HCEC 1CT (cell line): Measurements from ENCODE around the gene CPNE8.

Experiments used
- DNase-seq: peaks from one replicate; pipeline ENCODE4 v3.0.0-alpha.2; 2017

Gene CPNE8

DNA sequence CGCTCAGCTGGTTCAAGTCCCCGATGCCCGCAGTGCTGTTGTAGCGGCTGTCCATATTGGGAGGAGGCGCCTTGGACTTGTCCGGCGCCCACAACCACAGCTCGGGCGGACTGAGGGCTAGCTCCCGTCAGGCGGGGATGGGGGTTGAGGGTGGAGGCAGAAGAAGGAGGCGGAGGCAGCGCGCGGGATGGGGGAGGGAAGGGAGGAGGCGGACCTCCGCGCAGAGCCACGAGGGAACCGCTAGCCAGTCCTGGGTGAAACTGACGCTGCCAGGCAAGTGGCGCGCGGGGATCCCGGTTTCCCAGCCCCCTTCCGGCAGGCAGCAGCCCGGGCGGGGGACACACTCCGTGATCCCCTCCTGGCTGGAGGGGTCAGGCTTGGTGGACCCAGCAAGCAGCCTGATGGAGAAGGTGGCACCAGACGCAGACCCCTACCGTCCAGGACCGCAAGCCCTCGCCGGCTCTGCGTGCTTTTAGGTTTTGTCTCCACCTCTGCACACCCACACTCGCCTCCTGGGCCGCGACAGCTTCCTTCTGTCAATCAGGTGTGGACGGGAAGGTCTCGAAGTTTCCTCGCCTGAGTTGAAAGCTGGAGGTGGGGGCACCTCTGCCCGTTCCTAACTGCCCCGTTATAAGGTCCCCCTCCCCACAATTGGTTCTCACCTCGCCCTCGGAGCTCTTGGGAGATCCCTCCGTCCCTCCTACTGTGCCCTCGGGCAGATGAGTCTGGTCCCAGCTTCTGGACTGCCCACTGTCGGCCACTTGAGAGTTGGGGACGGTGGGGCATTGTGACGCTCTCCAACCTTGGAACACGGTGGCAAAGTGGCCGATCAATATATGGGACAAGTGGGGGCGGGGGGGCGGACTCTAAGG is at the start of gene CPNE8:
CPNE8 (minus strand) TSS at position 112 of the 872 bp plus-strand sequence; CDS start at position 55, 57 bp downstream.
- DNase-seq: peak; percentile 79

DNA sequence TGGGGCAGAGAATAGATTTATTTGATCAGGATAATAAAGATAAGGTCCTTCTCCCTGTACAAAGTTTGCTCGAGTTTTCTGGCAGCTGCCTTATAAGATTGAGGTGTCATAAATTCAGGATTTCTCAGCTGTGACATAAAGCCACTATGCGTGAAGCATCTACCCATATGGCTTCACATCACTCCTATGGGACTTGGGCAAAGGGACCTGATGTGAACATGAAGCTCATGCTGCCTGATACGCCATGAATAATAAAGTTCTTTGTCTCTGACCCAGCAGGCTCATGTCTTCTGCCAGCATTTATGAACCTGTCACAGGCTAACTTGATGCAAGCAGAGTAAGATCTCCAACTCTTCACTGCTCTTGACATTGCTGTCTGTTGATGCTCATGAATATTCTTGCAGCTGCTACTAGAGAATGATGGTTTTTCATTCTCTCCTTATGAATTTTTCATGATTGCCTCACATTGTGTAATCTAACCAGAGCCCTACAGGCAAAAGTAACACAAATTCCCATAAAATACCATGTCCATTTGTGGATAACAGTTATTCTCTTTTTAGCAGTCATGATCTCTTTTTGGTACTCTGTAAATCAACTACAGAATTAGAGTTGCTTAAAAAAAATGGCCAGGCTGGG is 49.0 kb upstream of the CPNE8 start:
- no peak for DNase-seq

DNA sequence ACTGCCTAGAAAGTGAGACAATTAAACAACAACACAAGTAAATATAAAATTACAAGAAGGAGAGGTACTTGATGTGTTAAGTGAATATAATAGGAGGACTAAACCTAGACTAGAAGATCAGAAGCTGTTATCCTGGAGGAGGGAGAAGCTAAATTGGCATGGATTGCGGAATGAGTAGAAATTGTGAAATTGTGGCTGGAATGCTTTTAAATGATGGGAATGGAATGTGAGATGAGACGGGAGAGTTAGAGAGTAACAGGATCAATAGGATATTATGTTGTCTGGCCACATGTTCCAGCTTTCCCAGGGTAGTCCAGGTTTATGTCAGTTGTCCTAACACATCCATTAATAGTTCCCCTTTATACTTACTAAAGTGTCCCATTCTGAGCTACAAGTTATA is 44.0 kb upstream of the CPNE8 start:
- DNase-seq: no peak

DNA sequence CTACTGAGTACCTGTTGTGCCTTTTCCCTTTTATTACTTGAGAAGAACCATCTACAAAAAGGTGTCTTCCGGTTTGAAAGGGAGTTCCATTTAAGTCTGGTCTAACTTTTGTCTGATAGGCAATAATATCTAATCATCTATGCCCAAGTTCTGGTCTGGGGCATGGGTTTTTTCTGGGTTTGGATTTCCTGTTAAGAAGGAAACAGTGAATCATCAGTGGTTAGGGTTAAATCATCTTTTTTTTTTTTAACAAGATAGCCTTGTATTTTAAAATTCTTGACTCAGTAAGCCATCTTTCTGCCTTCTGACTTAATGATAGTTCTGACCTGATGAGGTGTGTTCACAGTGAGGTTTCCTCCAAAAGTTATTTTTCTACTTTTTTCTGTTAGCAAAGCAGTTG is 29.3 kb upstream of the CPNE8 start:
- DNase-seq: no peak

DNA sequence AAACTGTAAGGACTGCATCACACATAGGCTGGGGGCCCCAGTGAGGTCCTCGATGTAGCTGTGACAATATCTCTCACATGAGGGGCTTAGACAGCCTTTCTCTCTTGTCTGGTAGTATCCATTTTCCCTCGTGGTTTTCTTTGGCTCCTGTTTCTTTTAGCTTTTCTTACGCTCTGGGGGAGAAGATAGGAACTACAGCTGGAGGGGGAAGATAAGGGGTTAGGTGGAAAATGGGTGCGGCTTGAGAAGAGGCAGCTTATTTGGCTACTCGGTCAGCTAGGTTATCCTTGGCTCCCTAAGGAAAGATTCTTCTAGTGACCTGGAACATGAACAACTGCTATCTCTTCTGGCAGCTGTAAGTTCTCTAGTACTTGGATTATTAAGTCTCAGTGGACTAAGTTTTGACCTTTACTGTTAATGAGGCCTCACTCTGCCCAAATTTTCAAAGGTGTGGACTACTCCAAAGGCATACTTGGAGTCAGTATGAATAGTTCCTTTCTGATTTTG is 28.7 kb upstream of the CPNE8 start:
- DNase-seq: no peak

DNA sequence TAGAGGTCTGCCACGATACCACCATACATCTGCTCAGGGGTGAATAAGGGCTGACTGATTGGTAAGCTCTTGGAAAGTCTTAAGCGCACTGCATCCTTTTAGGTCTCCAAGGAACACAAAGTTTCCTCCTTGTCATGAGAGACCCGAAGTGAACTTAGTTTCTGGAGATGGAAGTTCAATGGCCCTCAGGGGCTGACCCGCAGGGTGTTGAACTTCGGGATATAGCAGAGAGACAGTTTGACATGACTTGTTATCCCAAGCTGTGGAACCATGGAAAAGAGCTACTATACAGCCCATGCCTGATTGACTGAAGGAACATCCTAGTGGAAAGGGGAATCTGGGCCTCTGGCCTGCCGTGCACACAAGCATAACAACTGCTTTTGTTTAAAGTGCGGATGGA is 26.9 kb upstream of the CPNE8 start:
- DNase-seq: no peak

DNA sequence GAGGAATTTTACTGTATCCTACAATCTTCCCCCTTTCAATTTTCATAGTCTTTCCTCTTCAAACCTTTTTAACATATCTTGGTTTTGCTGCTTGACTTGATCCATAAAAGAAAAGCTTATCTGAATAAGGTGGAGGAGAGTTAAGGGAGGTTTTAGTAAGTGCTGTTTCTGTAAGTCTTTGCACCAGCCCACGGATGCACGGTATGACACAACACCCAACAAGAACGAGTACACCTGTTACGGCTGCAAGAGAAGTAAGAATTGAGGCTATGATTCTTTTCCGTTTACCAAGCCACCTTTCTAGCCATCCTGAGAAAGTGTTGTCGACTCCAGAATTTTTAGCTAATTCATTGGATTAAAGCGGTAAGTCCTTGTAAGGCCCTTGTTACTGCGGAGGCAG is 26.1 kb upstream of the CPNE8 start:
- DNase-seq: no peak

DNA sequence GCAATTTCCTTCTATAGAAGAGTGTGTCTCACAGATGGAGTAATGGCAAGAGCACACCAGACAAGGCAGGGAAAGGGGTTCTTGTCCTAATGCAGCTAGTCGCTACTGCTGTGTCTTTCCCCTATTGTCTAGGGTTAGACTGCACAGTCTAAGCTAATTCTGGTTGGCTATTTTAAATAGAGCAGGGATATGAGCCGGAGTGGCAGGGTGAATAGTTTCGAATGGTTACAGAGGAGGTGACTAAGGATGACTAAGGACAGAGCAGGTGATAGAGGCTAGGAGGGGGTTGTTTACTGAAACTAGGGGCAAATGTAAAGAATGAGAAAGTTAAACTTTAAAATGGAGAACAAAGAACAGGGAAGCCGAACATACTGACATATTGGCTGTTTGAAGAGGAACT is 25.6 kb upstream of the CPNE8 start:
- no peak for DNase-seq

DNA sequence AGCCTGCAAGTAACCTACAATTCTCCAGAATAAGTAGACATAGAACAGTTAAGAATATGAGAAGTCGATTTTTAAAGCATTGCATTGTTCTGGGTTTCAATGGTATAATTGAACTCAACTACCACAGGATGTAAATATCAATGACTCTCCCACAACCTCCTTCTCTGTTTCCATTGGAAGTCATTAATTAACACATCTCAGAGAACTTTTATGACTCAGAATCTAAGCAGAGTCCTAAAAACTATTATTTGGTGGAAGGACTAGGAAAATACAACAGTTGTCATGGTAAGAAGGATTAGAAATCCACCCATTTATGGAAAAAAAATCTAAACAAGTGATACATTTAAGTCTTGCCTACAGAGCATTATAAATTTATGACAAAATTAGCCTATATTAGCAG is 21.1 kb upstream of the CPNE8 start:
- no peak for DNase-seq

DNA sequence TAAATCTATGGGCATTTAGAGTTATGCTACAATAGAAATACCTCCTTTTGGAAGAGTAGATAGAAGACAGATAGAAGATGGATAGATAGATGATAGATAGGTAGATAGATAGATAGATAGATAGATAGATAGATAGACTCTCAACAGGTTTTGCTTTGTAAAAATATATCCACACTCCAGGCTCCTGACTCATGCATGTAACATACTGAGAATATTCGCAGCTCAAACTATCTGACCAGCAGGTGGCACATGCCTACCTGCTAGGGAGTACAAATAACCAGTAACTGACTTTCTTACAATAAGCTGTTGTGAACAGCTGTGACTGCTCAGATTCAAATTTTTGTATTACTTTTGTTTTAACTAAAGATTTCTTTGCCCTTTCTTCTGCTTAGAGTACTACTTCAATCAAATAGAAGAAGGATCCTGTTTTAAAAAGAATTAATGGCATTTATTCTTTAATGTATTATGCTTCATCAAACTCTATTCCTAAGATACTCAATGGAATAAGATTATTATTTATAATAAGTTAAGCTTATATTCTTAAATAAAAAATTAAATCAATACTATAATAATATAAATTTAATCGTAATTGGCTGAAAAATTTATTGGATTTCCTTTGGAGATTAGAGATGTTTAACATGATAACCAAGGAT is 15.8 kb upstream of the CPNE8 start:
- DNase-seq: peak; percentile 69

DNA sequence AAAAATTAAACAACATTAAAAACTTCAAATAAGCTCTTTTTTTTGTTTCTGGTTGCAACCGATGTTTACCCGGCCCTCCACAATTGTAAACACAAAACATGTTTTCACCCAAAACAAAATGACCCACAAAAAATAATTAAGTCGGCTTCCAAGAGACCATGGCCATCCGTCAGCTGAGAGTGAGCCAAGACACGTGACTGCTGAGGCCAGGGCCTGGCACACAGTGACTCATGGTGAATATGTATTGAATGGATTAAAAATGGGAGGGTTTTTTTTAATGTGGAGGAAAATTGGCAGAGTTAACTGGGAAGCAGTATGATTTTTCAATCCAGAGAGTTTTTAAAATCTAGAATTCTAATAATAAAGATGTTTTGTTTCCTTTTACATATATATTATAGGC is 13.8 kb upstream of the CPNE8 start:
- DNase-seq: peak; percentile 31

DNA sequence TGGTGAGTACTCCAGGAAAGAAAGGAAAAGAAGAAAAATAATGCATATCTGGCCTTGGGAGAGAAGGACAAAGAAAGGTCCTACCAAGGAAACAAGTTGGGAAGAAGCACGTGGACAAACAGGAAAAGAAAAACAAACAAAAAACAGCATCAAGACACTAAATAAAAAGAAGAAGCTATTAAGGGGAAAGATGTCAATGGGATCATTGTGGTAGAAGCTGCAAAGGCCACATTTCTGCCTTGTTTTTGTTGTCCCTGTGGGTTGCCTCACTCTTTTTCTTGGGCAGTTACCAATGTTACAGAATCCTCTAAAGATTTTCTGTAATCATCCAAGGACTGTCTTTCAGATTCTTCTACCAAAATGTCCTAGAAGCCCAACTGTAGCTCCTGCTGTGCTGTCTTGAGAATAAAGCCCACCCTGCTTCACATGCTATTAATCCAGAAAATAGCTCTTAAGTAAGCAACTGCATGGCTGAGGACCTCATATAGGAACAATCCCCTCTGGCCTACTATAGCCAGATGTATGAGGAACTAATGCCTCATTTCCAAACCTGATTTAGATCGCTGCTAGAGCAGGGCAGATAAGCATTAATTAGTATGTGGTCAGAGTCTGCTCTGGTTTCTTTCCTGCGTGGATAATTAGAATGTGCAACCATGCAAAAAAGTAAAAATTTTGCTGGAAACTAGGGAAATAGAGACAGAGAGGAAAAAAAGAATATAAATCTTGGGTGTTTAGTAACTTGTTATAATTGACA is 10.2 kb upstream of the CPNE8 start:
- no peak for DNase-seq

DNA sequence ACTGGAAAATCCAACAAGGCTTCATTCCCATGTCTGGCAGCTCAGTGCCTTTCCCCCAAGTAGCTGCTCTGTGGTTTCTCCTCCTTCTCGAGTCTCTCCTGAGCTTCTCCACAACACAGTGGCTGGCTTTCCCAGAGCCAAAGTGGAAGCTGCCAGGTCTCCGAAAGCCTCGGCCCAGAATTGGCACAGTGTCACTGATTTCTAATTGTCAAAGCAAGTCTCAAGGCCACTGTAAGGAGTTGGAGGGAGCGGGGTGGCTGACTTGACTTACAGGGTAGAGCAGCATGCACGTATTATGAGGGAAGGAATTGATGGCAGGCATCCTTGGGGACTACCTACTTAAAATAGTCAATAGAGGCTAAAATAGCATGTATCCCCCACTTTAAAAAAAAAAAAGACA is 6.7 kb upstream of the CPNE8 start:
- no peak for DNase-seq

DNA sequence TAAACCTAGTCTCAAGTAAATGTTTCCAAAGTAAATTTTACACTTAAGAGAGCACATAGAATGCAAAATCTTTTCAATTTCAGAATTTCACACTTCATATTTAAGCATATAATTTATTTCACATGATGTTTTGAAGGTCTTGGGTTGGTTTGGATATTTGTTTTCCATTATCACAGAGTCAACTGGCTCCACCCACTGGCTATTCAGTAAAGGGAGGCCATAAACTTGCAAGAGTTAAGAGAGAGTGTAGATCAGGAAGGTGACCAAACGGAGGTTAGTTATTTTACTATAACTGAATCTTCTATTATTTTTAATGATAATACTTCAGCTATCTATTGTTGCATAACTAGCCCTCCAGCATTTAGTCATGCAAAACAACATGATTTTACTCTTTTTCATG is 6.2 kb upstream of the CPNE8 start:
- peak; percentile 6 for DNase-seq

DNA sequence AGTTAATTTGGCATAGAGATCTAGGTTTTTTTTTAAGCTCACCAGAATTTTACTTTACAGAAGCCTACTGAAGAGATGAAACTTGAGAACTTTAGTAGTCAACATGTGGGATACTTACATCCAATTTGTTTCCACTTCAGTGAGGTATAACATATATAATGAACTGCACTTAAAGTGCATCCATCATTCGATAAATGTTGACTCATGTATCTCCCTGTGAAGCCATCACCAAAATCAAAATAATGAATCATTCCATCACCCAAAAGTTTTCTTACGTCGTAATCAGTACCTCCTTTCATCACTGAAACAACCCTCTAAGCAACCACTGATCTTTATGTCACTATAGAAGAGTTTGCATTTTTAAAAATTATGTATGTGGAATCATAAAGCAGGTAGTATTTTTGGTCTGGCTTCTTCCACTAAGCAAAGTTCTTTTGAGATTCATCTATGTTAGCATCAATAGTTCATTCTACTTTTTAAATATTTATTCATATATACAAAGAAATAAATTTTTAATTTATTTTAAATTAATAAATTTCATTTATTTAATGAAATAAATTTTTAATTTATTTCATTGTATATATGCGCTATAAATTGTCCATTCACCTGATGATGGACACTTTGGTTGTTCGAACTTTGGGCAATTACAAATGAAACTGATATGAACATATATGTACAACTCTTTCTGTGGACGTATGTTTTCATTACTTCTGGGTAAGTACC is 2.0 kb upstream of the CPNE8 start:
- DNase-seq: no peak

DNA sequence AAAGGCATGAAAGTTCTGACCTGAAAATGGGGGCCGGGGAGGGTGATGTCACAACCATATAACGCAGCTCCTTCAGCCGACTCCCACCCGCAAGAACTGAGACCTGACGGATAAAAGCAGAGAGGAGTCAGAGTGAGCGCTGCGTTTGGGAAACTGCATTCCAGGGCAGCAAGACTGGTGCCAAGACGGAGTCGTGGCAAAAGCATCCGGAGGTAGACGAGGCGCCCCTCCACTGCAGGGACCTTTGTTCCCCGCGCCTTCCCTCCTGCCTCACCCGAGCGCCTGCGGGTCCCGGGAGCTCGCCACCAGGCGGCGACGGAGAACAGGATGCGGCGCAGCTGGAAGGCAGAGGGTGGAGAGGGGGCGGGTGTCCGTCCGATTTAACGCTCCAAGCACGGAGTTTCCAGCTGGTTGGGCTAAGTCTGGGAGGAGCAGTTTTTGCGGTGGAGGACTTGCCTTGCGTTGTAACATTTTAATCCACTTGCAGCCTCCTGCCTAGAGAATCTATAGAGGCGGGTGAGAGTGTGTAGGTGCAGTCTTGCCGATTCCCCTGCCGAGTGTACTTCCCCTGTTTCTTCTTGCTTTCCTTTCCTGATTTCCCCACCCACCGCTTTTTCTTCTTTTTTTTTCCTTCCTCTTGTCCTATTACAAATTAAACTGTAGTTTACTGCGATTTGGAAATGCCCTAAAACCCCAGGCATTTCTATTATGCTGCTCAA is 1.2 kb upstream of the CPNE8 start:
- peak; percentile 84 for DNase-seq

DNA sequence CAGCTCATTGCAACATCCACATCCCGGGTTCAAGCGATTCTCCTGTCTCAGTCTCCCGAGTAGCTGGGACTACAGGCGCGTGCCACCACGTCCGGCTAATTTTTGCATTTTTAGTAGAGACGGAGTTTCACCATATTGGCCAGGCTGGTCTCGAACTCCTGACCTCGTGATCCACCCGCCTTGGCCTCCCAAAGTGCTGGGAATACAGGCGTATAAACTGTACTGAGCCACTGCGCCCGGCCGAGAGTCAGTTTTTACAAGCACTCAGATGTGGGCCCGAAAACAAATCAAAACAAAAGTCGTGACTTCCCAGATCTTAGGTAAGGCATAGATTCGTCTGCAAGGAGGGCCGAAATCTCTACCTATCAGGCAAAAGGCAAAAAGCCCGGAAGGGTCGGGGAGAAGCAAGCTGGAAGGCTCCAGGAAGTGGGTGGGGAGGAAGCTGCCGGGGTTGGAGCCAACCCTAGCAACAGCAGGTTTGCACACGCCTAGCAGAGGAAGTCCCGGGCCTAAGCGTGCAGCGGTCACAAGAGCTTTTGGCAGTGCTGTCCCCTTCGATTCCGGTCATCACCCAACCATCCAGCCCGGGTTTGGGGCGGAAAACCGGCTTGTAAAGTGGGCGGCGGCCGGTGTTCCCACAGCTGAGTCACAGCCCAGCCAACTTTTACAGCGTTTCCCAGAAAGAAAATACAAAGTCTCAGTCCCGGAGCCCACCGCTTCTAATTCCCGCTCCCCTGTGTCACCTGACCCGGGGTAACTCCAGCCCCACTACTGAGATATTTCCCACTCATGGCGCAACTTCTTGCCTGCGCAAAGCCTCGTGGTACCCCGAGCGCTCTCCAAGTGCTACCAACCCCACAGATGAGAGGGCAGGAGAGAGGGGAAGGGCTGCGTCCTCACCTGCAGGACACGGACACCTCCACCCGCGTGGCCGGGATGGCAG is 583 bp downstream of the CPNE8 start:
- peak; percentile 89 for DNase-seq

DNA sequence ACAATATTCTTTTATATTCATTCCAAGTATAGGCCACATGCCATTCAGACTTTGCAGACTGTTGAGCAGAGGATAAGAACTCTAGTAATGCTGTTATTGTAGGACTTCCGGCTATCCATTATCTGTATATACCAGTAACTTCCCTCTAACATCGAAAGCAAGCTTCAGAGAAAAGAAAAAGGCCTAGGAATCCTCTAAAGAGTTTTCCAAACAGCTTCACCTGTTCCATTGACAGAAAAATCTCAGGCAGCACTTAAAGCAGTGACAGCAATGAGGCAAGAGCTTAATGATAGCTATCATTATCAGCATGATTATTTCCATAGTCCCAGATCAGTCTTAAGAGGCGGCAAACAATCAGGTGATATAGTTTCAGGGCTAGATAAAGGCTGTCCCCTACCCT is 1.8 kb downstream of the CPNE8 start:
- DNase-seq: no peak

DNA sequence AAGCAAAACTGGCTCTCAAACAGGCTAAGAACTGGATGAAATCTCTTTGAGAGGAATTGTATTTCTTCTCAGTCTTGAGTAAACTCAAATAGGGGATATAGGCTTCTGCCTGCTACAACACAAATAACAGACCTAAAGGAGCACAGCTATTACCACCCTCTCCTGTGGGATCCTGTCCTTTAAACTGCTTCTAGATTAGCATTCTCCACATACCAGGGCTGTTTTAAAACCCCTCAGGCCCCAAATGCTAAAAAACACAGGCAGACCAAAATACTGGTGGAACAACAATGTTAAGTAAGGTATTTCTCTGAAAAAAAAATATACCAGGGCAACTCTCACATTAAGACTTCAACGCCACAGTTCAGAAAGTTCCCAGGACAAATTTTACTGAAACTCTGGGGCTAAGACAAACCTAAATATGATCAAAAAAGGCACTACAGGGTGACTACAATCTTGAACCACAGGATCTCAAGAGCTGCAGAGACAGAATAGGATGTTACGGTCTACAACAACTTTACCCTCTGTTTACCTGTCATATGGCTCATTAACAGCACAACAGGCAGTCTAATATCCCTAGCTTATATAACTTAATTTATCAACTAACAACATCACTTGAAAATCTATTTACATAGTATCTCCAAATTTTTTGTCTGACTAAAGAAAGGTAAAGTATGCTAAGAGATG is 7.2 kb downstream of the CPNE8 start:
- no peak for DNase-seq

DNA sequence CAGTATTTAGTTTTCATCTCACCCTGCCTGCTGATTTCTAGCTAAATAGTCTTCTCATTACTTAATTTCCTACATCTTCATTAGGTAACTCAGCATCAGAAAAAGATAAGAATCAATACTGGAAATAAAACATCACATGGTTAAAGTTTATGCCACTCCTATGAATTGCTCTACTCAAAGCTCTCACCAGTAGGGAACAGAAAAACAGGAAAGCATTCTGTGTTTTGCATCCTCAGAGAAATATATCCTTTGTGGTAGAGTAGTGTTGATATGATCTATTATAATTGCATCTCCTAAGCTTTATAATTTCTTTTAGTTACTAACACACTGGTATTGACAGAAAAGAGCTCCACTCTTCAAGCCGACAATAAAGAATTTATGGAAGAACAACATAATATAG is 9.9 kb downstream of the CPNE8 start:
- DNase-seq: no peak
